A549 treated with AZD2906 at 1 μM for 4 hours (cell line): ENCODE measurements around the gene IFNGR1. TPM values are rescaled to one million over a fixed set of nuclear protein-coding genes. Genes with fewer than 3 reads are reported as not detected.

ENCODE experiments used
- total RNA-seq: library from RNA; stranded (reverse); fragments of 200-300 nt; extraction: Qiagen RNA extraction; gene quantifications from 5 replicates; pipeline ENCODE4 v1.2.3, GENCODE V29; 2022

IFNGR1 gene
- total RNA-seq = 38.7 to 50.4 TPM (median 39.5 TPM) in 5 replicates

DNA sequence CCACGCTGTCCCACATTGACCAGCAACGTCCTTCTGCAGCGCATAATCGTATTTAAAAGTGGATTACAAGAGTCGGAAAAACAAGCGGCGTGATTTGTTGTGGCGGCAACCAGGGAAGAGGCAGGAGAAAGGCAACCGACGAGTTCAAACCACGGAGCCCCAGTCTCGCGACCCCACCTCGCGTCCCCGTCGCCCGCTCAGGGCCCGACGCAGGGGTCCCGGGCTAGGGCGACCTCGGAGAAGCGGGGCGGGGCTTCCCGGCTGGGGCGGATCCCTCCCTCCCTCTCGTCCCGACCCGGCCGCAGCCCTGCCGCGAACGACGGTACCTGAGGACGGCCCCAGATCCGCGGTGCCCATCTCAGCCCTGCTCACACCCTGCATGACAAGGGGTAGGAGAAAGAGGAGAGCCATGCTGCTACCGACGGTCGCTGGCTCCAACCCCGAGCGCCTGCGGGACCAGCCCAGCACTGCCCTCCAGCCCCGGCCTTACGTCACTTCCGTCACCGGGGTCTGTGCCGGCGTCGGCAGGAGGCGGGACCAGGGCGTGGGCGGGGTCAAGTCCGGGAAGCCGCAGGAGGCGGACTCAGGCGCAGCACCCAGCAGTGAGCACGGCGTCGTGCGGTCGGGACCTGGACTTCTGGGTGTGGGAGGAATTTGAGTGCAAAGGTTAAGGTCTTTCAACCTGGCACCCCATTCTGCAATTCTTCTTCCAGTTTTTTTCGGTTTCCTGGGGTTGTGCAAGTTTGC lies at the start of gene IFNGR1:
Gene IFNGR1, minus strand, starts transcription at position 469 of the 747 bp plus-strand sequence. Its CDS starts 58 bp downstream, at position 411.

DNA sequence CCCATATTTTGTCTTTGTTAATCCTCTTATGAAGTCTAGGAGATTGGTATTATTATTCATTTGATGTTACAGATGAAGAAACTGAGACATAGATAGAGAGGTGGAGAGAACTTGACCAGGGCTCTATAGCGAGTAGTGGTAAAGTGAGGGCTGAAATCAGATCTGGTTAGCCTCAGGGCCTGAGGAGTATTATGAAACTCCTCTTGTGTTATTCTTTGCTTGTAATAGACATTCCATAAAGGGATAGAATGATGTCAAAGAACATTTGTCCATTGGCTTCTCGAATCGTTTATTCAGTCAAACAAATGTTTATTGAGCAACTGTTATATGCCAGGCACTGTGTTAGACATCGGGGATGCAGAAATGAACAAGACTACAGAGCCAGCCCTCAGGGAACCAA lies 45.7 kb downstream of the IFNGR1 start, which contains the start of gene IL22RA2:
Gene IL22RA2, minus strand, starts transcription at position 144 of the 400 bp plus-strand sequence. CDS start 11,895 bp downstream, outside the sequence.

Other genes with a start within 250 kb of the IFNGR1 start
- gene IL20RA, start 174.4 kb downstream of the IFNGR1 start, total RNA-seq = 0.06 to 0.14 TPM in 2 of 5 replicates, not detected in the others
- not detected in 5 replicates for gene IL22RA2, start 45.7 kb downstream of the IFNGR1 start, total RNA-seq